Measurements from ENCODE around the gene NCAPH2. TPM values are rescaled to one million over a fixed set of nuclear protein-coding genes. Genes with fewer than 3 reads are reported as not detected.

Gene NCAPH2
- polyA plus RNA-seq, 3 donors, result 12.5 to 23.6 (median 18.1) TPM

DNA sequence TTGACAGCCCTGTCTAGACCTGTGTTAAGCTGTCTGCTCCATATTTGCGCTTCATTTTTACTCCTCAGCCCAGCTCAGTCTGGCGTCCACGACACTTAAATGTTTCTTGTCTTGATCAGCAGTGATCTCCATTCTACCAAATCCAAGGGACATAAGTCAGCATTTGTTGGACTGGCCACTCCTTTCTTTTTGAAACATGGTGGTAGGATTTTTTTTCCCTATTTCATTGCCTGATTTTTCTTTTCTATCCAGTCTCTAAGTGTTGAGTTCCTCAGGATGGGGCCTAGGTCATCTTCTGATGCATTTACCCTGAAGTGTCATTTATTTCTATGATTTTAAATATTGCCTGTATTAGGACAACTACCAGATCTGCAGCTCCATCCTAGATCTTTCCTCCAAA is 873 bp downstream of the NCAPH2 start:
- H4K20me1 ChIP-seq (ENCODE audit: insufficient read depth, low read length), result no peaks in the 10 kb centered on the region
- no peaks in the 10 kb centered on the region for H3K27me3 ChIP-seq (ENCODE audit: control insufficient read depth in 2 of 2, insufficient read depth in 2 of 2, low read length in 2 of 2)
- H3K36me3 ChIP-seq (replicated peaks in 1 of 2; ENCODE audit: control insufficient read depth in 1 of 2, insufficient read depth in 2 of 2, low read length in 2 of 2), result peaks cover 17 to 18% of the 10 kb centered on the region in 2 donors
- Mint-ChIP-seq H3K4me3 (peak overlapping the region; percentile 87), H3K9me3 (no peaks in the 10 kb centered on the region), H3K4me1 (peaks cover 20% of the 10 kb centered on the region), H3K27me3 (ENCODE audit: low read depth in 3 of 3) (peaks cover 0 to 5% (median 0%) of the 10 kb centered on the region in 3 donors), H3K27ac (peak overlapping the region; percentile 78 to 95 (median 89)), H3K36me3 (peaks cover 13 to 25% of the 10 kb centered on the region in 2 donors)
- peaks cover 81% of the 10 kb centered on the region for H3K79me2 ChIP-seq (ENCODE audit: insufficient read depth, low read length)
- TF ChIP-seq CTCF (IDR thresholded peaks at IDR 0.05), result no peak
- H3K27ac ChIP-seq (ENCODE audit: low read depth in 1 of 2, low read length in 2 of 2), result peak overlapping the region in 1 of 2 donors; percentile 84
- peak overlapping the region; percentile 84 for H2AFZ ChIP-seq (ENCODE audit: insufficient read depth, low read depth, low read length, poor library complexity, severe bottlenecking)
- peaks cover 19 to 26% of the 10 kb centered on the region in 2 donors for H3K4me1 ChIP-seq (ENCODE audit: control insufficient read depth in 1 of 2, insufficient read depth in 2 of 2, low read length in 2 of 2)
- DNase-seq, result peak in 1 of 3 donors; percentile 4
- WGBS (ENCODE audit: insufficient coverage), result 25% methylated on average over 1 of the region's 3 CpGs
- H3K4me2 ChIP-seq (replicated peaks; ENCODE audit: extremely low read depth, low read length, poor library complexity, severe bottlenecking), result peak overlapping the region; percentile 92
- H3K9ac ChIP-seq (ENCODE audit: insufficient read depth, low read length, poor library complexity, severe bottlenecking), result peak overlapping the region; percentile 77
- peak overlapping the region; percentile 88 to 91 (median 89) for H3K4me3 ChIP-seq (replicated peaks in 1 of 3; ENCODE audit: low read depth in 2 of 3, low read length in 3 of 3)
- no peaks in the 10 kb centered on the region for H3K9me3 ChIP-seq (replicated peaks in 1 of 2; ENCODE audit: control insufficient read depth in 1 of 2, insufficient read depth in 1 of 2, low read length in 2 of 2)
- intact Hi-C loops (cut with micrococcal nuclease), result loop anchor here (2.0 to 5.0 kb wide), 4 partner anchors 18 to 118 kb away; partner anchors contain the start of genes ARSA (in 1 of the 2), CHKB (in 1 of the 2) and SYCE3 (in 1 of the 2)

DNA sequence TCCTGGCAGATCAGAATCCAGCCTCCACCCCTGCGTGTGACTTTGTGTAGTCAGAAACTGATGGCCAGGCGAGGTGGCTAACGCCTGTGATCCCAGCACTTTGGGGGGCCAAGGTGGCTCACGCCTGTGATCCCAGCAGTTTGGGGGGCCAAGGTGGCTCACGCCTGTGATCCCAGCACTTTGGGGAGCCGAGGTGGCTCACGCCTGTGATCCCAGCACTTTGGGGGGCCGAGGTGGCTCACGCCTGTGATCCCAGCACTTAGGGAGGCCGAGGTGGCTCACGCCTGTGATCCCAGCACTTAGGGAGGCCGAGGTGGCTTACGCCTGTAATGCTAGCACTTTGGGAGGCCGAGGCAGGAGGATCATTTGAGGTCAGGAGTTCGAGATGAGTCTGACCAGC is 5.2 kb downstream of the NCAPH2 start:
- Mint-ChIP-seq H3K36me3 (peaks cover 15 to 38% of the 10 kb centered on the region in 2 donors), H3K27ac (peak overlapping the region in 1 of 7 donors; percentile 42), H3K9me3 (no peaks in the 10 kb centered on the region), H3K27me3 (ENCODE audit: low read depth in 3 of 3) (peaks cover 0 to 3% (median 2%) of the 10 kb centered on the region in 3 donors), H3K4me1 (peaks cover 12% of the 10 kb centered on the region), H3K4me3 (no peak overlapping the region)
- H3K27ac ChIP-seq (ENCODE audit: low read depth in 1 of 2, low read length in 2 of 2), result no peak overlapping the region
- no peak overlapping the region for H2AFZ ChIP-seq (ENCODE audit: insufficient read depth, low read depth, low read length, poor library complexity, severe bottlenecking)
- DNase-seq, result no peak
- no peak overlapping the region for H3K4me3 ChIP-seq (replicated peaks in 1 of 3; ENCODE audit: low read depth in 2 of 3, low read length in 3 of 3)
- peaks cover 5% of the 10 kb centered on the region for H4K20me1 ChIP-seq (ENCODE audit: insufficient read depth, low read length)
- no peak overlapping the region for H3K4me2 ChIP-seq (replicated peaks; ENCODE audit: extremely low read depth, low read length, poor library complexity, severe bottlenecking)
- H3K4me1 ChIP-seq (ENCODE audit: control insufficient read depth in 1 of 2, insufficient read depth in 2 of 2, low read length in 2 of 2), result peaks cover 10 to 11% of the 10 kb centered on the region in 2 donors
- no peak overlapping the region for H3K9ac ChIP-seq (ENCODE audit: insufficient read depth, low read length, poor library complexity, severe bottlenecking)
- H3K36me3 ChIP-seq (replicated peaks in 1 of 2; ENCODE audit: control insufficient read depth in 1 of 2, insufficient read depth in 2 of 2, low read length in 2 of 2), result peaks cover 17 to 32% of the 10 kb centered on the region in 2 donors
- intact Hi-C loops (cut with micrococcal nuclease), result loop anchor here in 1 of 2 donors (5.0 kb wide), 1 partner anchor 64 kb away; the partner anchor contains the start of gene CPT1B
- no peaks in the 10 kb centered on the region for H3K27me3 ChIP-seq (ENCODE audit: control insufficient read depth in 2 of 2, insufficient read depth in 2 of 2, low read length in 2 of 2)
- 97% methylated on average over 15 of the region's 15 CpGs for WGBS (ENCODE audit: insufficient coverage)
- TF ChIP-seq CTCF (IDR thresholded peaks at IDR 0.05), result no peak
- H3K9me3 ChIP-seq (replicated peaks in 1 of 2; ENCODE audit: control insufficient read depth in 1 of 2, insufficient read depth in 1 of 2, low read length in 2 of 2), result no peaks in the 10 kb centered on the region
- H3K79me2 ChIP-seq (ENCODE audit: insufficient read depth, low read length), result peaks cover 85% of the 10 kb centered on the region
